ENCODE measurements around the gene DMRTA2.

DNA sequence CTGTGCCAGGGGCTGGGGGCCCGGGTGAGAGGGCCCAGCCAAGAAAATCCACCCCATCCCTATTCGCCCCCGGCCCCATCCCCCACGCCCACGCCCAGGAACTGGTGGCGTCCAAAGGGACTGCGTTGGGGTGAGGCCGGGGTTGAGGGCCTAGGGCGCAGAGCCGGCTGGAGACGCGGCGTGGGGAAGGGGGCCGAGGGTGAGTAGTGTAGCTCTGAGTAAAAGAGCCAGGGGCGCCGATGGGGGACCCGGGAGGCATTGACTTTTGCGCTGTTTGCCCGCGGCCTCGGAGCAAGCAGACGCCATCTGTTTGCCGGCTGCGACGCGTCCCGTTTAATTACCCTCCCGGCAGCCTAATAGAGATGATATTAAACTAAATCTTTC is 3.5 kb upstream of the DMRTA2 start:
- TF ChIP-seq CTCF (IDR thresholded peaks at IDR 0.05) (no peak), EZH2 (IDR thresholded peaks at IDR 0.05; ENCODE audit: borderline replicate concordance, insufficient read depth, low read depth, low read length, poor library complexity, severe bottlenecking) (no peak)

Data from B cell (primary cell).